ENCODE results near the gene PCBP3.

PCBP3 gene

GRCh38 chr21:45727390-45727789 lies 83.9 kb downstream of the PCBP3 start:
- Histone ChIP-seq H2AFZ (ENCODE audit: low read depth, low read length) (no peak overlapping the region), H3K9ac (ENCODE audit: low read length) (no peak overlapping the region), H3K4ac (ENCODE audit: low read depth in 1 of 2, low read length in 2 of 2) (no peak overlapping the region), H3K23ac (ENCODE audit: low read length in 2 of 2) (no peak overlapping the region), H3K79me1 (replicated peaks; ENCODE audit: low read length, poor library complexity, severe bottlenecking) (peaks cover 9% of the 10 kb centered on the region), H3K36me3 (ENCODE audit: control insufficient read depth in 1 of 2, insufficient read depth in 2 of 2, low read depth in 1 of 2, low read length in 2 of 2) (no peaks in the 10 kb centered on the region), H2AK5ac (ENCODE audit: low read length, severe bottlenecking) (no peak overlapping the region), H2BK15ac (ENCODE audit: low read depth, poor library complexity, severe bottlenecking) (no peak overlapping the region), H3K4me2 (ENCODE audit: low read length, poor library complexity, severe bottlenecking) (no peak overlapping the region), H3K9me3 (ENCODE audit: control insufficient read depth, low read length) (no peaks in the 10 kb centered on the region), H2BK12ac (ENCODE audit: low read length in 2 of 2) (no peak overlapping the region), H3K4me3 (ENCODE audit: insufficient read depth in 1 of 2, low read depth in 1 of 2, low read length in 2 of 2) (no peak overlapping the region), H4K91ac (ENCODE audit: low read length) (no peak overlapping the region), H2BK120ac (ENCODE audit: low read depth, low read length) (no peak overlapping the region), H3K27me3 (ENCODE audit: control insufficient read depth in 1 of 2, insufficient read depth in 1 of 2, low read length in 2 of 2) (no peaks in the 10 kb centered on the region), H2BK5ac (ENCODE audit: low read depth, low read length, poor library complexity, severe bottlenecking) (no peak overlapping the region), H3K14ac (ENCODE audit: low read length in 2 of 2) (no peak overlapping the region), H3K27ac (ENCODE audit: low read length, poor library complexity, severe bottlenecking) (no peak overlapping the region), H3K18ac (ENCODE audit: low read depth in 1 of 2, low read length in 2 of 2) (no peak overlapping the region), H4K8ac (ENCODE audit: low read length) (no peak overlapping the region), H3K4me1 (ENCODE audit: control insufficient read depth, insufficient read depth, low read depth, low read length) (peaks cover 8% of the 10 kb centered on the region)
- DNase-seq: no peak
- WGBS: 83% methylated on average over 2 of the region's 2 CpGs

DNA sequence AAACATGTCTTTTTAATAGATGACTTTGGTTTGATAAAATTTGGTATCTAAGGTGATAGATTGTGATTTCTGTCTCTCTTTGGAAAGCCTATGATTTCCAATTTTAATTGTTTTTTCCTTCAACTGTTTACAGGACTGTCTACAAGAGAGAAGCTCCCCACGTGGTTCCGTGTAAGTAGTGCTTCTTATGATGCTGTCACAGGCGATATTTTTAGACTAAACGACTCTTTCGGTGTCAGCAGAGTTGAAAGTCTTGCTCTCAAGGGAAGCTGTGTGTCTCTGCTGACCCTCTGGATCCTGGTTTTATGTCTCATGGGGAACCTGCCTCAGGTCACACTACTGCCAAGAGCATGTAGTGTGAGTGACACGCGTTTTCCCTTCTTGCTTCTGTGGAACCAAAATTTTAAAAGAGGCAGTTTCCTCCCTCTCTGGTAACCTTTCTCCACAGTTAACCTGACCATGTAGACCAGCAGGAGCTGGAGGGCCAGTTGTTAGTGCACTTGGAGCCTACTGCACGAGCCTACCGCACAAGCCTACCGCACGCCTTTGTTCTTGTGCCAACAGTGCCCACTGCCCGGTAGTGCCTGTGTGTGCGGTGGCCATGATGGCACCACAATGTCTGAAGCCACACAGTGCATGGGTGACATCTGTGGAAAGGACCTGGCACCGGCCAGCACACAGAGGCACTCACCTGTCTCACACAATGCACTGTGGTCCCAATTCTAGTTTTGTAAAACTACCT lies 91.9 kb downstream of the PCBP3 start:
- Histone ChIP-seq H3K4ac (ENCODE audit: low read depth in 1 of 2, low read length in 2 of 2) (no peak overlapping the region), H3K9ac (ENCODE audit: low read length) (no peak overlapping the region), H3K27me3 (ENCODE audit: control insufficient read depth in 1 of 2, insufficient read depth in 1 of 2, low read length in 2 of 2) (no peaks in the 10 kb centered on the region), H3K4me1 (ENCODE audit: control insufficient read depth, insufficient read depth, low read depth, low read length) (peaks cover 1% of the 10 kb centered on the region), H3K79me1 (replicated peaks; ENCODE audit: low read length, poor library complexity, severe bottlenecking) (no peaks in the 10 kb centered on the region), H2BK120ac (ENCODE audit: low read depth, low read length) (no peak overlapping the region), H3K4me3 (ENCODE audit: insufficient read depth in 1 of 2, low read depth in 1 of 2, low read length in 2 of 2) (no peak overlapping the region), H2AK5ac (ENCODE audit: low read length, severe bottlenecking) (no peak overlapping the region), H3K9me3 (ENCODE audit: control insufficient read depth, low read length) (no peaks in the 10 kb centered on the region), H4K91ac (ENCODE audit: low read length) (no peak overlapping the region), H3K4me2 (ENCODE audit: low read length, poor library complexity, severe bottlenecking) (no peak overlapping the region), H3K36me3 (ENCODE audit: control insufficient read depth in 1 of 2, insufficient read depth in 2 of 2, low read depth in 1 of 2, low read length in 2 of 2) (peaks cover 10 to 13% of the 10 kb centered on the region in 2 experiments), H3K18ac (ENCODE audit: low read depth in 1 of 2, low read length in 2 of 2) (no peak overlapping the region), H3K27ac (ENCODE audit: low read length, poor library complexity, severe bottlenecking) (no peak overlapping the region), H4K8ac (ENCODE audit: low read length) (no peak overlapping the region), H2BK5ac (ENCODE audit: low read depth, low read length, poor library complexity, severe bottlenecking) (no peak overlapping the region), H2BK15ac (ENCODE audit: low read depth, poor library complexity, severe bottlenecking) (no peak overlapping the region), H2AFZ (ENCODE audit: low read depth, low read length) (no peak overlapping the region), H3K23ac (ENCODE audit: low read length in 2 of 2) (no peak overlapping the region), H2BK12ac (ENCODE audit: low read length in 2 of 2) (peak overlapping the region in 1 of 2 experiments; percentile 49), H3K14ac (ENCODE audit: low read length in 2 of 2) (peak overlapping the region in 1 of 2 experiments; percentile 94)
- DNase-seq: no peak
- WGBS: 90% methylated on average over 14 of the region's 14 CpGs

GRCh38 chr21:45736042-45736689 lies 92.6 kb downstream of the PCBP3 start:
- Histone ChIP-seq H2BK12ac (ENCODE audit: low read length in 2 of 2) (no peak overlapping the region), H3K36me3 (ENCODE audit: control insufficient read depth in 1 of 2, insufficient read depth in 2 of 2, low read depth in 1 of 2, low read length in 2 of 2) (peaks cover 10 to 13% of the 10 kb centered on the region in 2 experiments), H3K9ac (ENCODE audit: low read length) (no peak overlapping the region), H4K91ac (ENCODE audit: low read length) (no peak overlapping the region), H3K18ac (ENCODE audit: low read depth in 1 of 2, low read length in 2 of 2) (no peak overlapping the region), H3K79me1 (replicated peaks; ENCODE audit: low read length, poor library complexity, severe bottlenecking) (peaks cover 1% of the 10 kb centered on the region), H4K8ac (ENCODE audit: low read length) (no peak overlapping the region), H3K27me3 (ENCODE audit: control insufficient read depth in 1 of 2, insufficient read depth in 1 of 2, low read length in 2 of 2) (no peaks in the 10 kb centered on the region), H3K14ac (ENCODE audit: low read length in 2 of 2) (no peak overlapping the region), H2AFZ (ENCODE audit: low read depth, low read length) (no peak overlapping the region), H3K27ac (ENCODE audit: low read length, poor library complexity, severe bottlenecking) (no peak overlapping the region), H2BK15ac (ENCODE audit: low read depth, poor library complexity, severe bottlenecking) (no peak overlapping the region), H3K23ac (ENCODE audit: low read length in 2 of 2) (no peak overlapping the region), H2BK5ac (ENCODE audit: low read depth, low read length, poor library complexity, severe bottlenecking) (no peak overlapping the region), H3K9me3 (ENCODE audit: control insufficient read depth, low read length) (no peaks in the 10 kb centered on the region), H3K4me1 (ENCODE audit: control insufficient read depth, insufficient read depth, low read depth, low read length) (peaks cover 1% of the 10 kb centered on the region), H3K4me3 (ENCODE audit: insufficient read depth in 1 of 2, low read depth in 1 of 2, low read length in 2 of 2) (no peak overlapping the region), H2BK120ac (ENCODE audit: low read depth, low read length) (no peak overlapping the region), H3K4me2 (ENCODE audit: low read length, poor library complexity, severe bottlenecking) (no peak overlapping the region), H3K4ac (ENCODE audit: low read depth in 1 of 2, low read length in 2 of 2) (no peak overlapping the region), H2AK5ac (ENCODE audit: low read length, severe bottlenecking) (no peak overlapping the region)
- no peak for DNase-seq
- WGBS: 70% methylated on average over 9 of the region's 10 CpGs

- Histone ChIP-seq H3K18ac (ENCODE audit: low read depth in 1 of 2, low read length in 2 of 2) (no peak overlapping the region), H2AFZ (ENCODE audit: low read depth, low read length) (no peak overlapping the region), H2BK120ac (ENCODE audit: low read depth, low read length) (no peak overlapping the region), H4K8ac (ENCODE audit: low read length) (no peak overlapping the region), H2BK5ac (ENCODE audit: low read depth, low read length, poor library complexity, severe bottlenecking) (no peak overlapping the region), H3K9ac (ENCODE audit: low read length) (no peak overlapping the region), H3K4me1 (ENCODE audit: control insufficient read depth, insufficient read depth, low read depth, low read length) (peaks cover 1% of the 10 kb centered on the region), H3K79me1 (replicated peaks; ENCODE audit: low read length, poor library complexity, severe bottlenecking) (peaks cover 2% of the 10 kb centered on the region), H3K4ac (ENCODE audit: low read depth in 1 of 2, low read length in 2 of 2) (no peak overlapping the region), H2AK5ac (ENCODE audit: low read length, severe bottlenecking) (no peak overlapping the region), H2BK15ac (ENCODE audit: low read depth, poor library complexity, severe bottlenecking) (no peak overlapping the region), H3K4me3 (ENCODE audit: insufficient read depth in 1 of 2, low read depth in 1 of 2, low read length in 2 of 2) (no peak overlapping the region), H3K27me3 (ENCODE audit: control insufficient read depth in 1 of 2, insufficient read depth in 1 of 2, low read length in 2 of 2) (no peaks in the 10 kb centered on the region), H3K27ac (ENCODE audit: low read length, poor library complexity, severe bottlenecking) (no peak overlapping the region), H4K91ac (ENCODE audit: low read length) (no peak overlapping the region), H3K23ac (ENCODE audit: low read length in 2 of 2) (no peak overlapping the region), H3K36me3 (ENCODE audit: control insufficient read depth in 1 of 2, insufficient read depth in 2 of 2, low read depth in 1 of 2, low read length in 2 of 2) (peaks cover 10 to 13% of the 10 kb centered on the region in 2 experiments), H2BK12ac (ENCODE audit: low read length in 2 of 2) (no peak overlapping the region), H3K14ac (ENCODE audit: low read length in 2 of 2) (no peak overlapping the region), H3K4me2 (ENCODE audit: low read length, poor library complexity, severe bottlenecking) (no peak overlapping the region), H3K9me3 (ENCODE audit: control insufficient read depth, low read length) (no peaks in the 10 kb centered on the region)
- no peak for DNase-seq
- whole genome bisulfite sequencing: 78% methylated on average over 17 of the region's 17 CpGs
Measured at GRCh38 chr21:45736690-45737484, 93.4 kb downstream of the PCBP3 start.
